ENCODE results near the gene OR8A1.

OR8A1 gene

GRCh38 chr11:124569697-124570096 lies at the start of gene OR8A1:
Gene OR8A1, plus strand, starts transcription at chr11:124569997. Its CDS starts 123 bp downstream, at chr11:124570120.
- DNase-seq, result no peak

GRCh38 chr11:124520550-124520854 lies 49.3 kb upstream of the OR8A1 start:
- DNase-seq, result no peak

GRCh38 chr11:124533626-124534025 lies 36.2 kb upstream of the OR8A1 start:
- DNase-seq, result no peak

GRCh38 chr11:124534051-124534450 lies 35.7 kb upstream of the OR8A1 start:
- no peak for DNase-seq

- DNase-seq, result no peak
Observed at GRCh38 chr11:124535552-124536232, 34.1 kb upstream of the OR8A1 start.

GRCh38 chr11:124536520-124536919 lies 33.3 kb upstream of the OR8A1 start:
- no peak for DNase-seq

- DNase-seq, result no peak
Observed at GRCh38 chr11:124538019-124538418, 31.8 kb upstream of the OR8A1 start.

- no peak for DNase-seq
Observed at GRCh38 chr11:124541204-124541603, 28.6 kb upstream of the OR8A1 start.

GRCh38 chr11:124543145-124543544 lies 26.7 kb upstream of the OR8A1 start:
- no peak for DNase-seq

GRCh38 chr11:124543554-124543953 lies 26.2 kb upstream of the OR8A1 start, which contains the start of gene OR8B12:
Gene OR8B12, minus strand, starts transcription at chr11:124543654. Its CDS starts 0 bp downstream, at chr11:124543654.
- no peak for DNase-seq

- DNase-seq, result no peak
Observed at GRCh38 chr11:124551189-124551588, 18.6 kb upstream of the OR8A1 start.

GRCh38 chr11:124551987-124552386 lies 17.8 kb upstream of the OR8A1 start:
- DNase-seq, result no peak

GRCh38 chr11:124556828-124557227 lies 13.0 kb upstream of the OR8A1 start:
- no peak for DNase-seq

- no peak for DNase-seq
Observed at GRCh38 chr11:124570160-124570559, 363 bp downstream of the OR8A1 start.

GRCh38 chr11:124577716-124578427 lies 8.1 kb downstream of the OR8A1 start:
- no peak for DNase-seq

- no peak for DNase-seq
Observed at GRCh38 chr11:124578761-124579160, 9.0 kb downstream of the OR8A1 start.

- DNase-seq, result no peak
Observed at GRCh38 chr11:124581817-124582216, 12.0 kb downstream of the OR8A1 start.

GRCh38 chr11:124582565-124582964 lies 12.8 kb downstream of the OR8A1 start:
- no peak for DNase-seq

GRCh38 chr11:124583781-124584180 lies 14.0 kb downstream of the OR8A1 start:
- DNase-seq, result no peak

GRCh38 chr11:124584681-124585372 lies 15.0 kb downstream of the OR8A1 start:
- no peak for DNase-seq

GRCh38 chr11:124586238-124586860 lies 16.6 kb downstream of the OR8A1 start:
- DNase-seq, result no peak

- DNase-seq, result no peak
Observed at GRCh38 chr11:124591430-124591829, 21.6 kb downstream of the OR8A1 start.

GRCh38 chr11:124592627-124593026 lies 22.8 kb downstream of the OR8A1 start:
- DNase-seq, result no peak

- no peak for DNase-seq
Observed at GRCh38 chr11:124595302-124595701, 25.5 kb downstream of the OR8A1 start.
